GM12865 (cell line): ENCODE data around the gene ADAMTS17.

ENCODE experiments used
- DNase-seq: peaks from one replicate; pipeline ENCODE4 v3.0.0; 2010; ENCODE audit warnings: low read depth
- H3K4me3 ChIP-seq: 2 replicates; pipeline ENCODE4 v1.5.1; 2011; ENCODE audit warnings: mild to moderate bottlenecking, low read depth, low read length, control low read depth
- TF ChIP-seq, protein P1 (sequence below): IDR thresholded peaks from 2 replicates; pipeline ENCODE4 v1.5.1; 2011; ENCODE audit warnings: low read length, control low read depth, low read depth, inconsistent platforms; ENCODE audit not compliant: insufficient read depth; ENCODE audit errors: missing control alignments

Gene ADAMTS17

GRCh38 chr15:99965376-99965775 lies 376.4 kb downstream of the ADAMTS17 start:
- DNase-seq: no peak
- no peak overlapping the region for H3K4me3 ChIP-seq
- TF ChIP-seq, protein P1, sequence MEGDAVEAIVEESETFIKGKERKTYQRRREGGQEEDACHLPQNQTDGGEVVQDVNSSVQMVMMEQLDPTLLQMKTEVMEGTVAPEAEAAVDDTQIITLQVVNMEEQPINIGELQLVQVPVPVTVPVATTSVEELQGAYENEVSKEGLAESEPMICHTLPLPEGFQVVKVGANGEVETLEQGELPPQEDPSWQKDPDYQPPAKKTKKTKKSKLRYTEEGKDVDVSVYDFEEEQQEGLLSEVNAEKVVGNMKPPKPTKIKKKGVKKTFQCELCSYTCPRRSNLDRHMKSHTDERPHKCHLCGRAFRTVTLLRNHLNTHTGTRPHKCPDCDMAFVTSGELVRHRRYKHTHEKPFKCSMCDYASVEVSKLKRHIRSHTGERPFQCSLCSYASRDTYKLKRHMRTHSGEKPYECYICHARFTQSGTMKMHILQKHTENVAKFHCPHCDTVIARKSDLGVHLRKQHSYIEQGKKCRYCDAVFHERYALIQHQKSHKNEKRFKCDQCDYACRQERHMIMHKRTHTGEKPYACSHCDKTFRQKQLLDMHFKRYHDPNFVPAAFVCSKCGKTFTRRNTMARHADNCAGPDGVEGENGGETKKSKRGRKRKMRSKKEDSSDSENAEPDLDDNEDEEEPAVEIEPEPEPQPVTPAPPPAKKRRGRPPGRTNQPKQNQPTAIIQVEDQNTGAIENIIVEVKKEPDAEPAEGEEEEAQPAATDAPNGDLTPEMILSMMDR: no peak

GRCh38 chr15:99963976-99964375 lies 377.8 kb downstream of the ADAMTS17 start:
- TF ChIP-seq, protein P1: no peak
- H3K4me3 ChIP-seq: no peak overlapping the region

DNA sequence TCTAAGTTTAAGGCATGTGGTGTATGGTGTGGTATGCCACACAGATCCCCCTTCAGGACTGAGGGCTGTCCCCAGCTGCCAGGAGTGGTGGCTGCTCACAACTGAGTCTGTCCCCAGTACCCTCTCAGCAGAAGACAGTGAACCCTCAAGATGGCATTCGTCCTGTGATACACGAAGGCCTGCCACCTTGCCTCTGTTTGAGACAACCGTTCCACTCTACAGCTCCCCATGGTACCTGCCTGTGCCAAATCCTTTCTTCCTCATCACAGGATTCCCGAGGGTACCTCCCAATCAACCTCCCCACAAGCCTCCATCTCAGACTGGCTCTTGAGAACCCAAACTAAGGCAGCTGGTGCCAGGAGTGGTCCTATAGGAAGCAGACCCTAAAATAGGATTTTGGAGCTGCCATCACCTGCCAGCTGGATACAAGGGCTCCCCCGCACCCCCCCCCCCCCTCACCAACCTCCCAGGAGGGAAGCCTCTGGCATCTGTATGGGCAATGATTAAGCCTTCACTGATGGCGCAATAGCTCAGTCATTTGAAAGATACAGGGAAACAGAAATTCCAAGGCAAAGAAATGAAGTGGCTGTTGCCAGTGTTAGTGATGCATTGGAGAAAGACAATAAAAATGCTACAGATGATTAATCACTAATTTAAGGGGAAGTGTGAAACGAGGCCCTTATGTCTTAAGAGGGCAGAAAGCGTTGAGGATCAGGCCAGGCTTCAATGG lies 378.5 kb downstream of the ADAMTS17 start:
- no peak for DNase-seq
- TF ChIP-seq, protein P1: no peak
- H3K4me3 ChIP-seq: no peak overlapping the region

More at GRCh38 chr15:99963976-99964375, 377.8 kb downstream of the ADAMTS17 start:
- no peak for DNase-seq

DNA sequence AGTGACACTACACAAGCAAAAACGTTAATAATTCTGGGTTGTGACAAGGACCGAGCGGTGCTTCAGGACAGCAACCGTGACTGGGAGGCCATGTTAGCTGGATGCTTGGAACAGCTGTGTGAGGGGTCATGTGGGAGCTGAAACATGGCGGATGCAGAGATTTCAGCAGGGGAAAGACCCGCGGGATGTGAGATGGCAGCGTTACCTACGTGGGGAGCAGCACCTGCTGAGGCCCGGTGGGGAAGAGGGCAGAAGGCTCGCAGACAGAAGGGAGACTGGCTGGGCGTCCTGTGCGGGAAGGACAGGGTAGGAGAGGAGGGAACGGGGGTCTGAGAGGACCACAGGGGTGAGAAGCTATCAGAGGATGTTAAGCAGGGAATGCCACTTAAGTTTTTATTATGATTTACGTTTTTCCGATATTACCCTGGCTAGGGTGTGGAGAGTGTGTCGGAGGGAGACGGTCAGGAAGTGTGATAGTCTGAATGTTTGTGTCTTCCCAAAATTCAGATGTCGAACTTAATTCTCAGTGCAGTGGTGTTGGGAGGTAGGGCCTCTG lies 379.7 kb downstream of the ADAMTS17 start:
- no peak overlapping the region for H3K4me3 ChIP-seq
- TF ChIP-seq, protein P1: no peak

GRCh38 chr15:99961011-99961441 lies 380.7 kb downstream of the ADAMTS17 start:
- TF ChIP-seq, protein P1: no peak
- no peak for DNase-seq
- H3K4me3 ChIP-seq: no peak overlapping the region

More for the DNA sequence above, 379.7 kb downstream of the ADAMTS17 start:
- no peak for DNase-seq

GRCh38 chr15:99959326-99959725 lies 382.4 kb downstream of the ADAMTS17 start:
- TF ChIP-seq, protein P1: no peak
- DNase-seq: no peak
- no peak overlapping the region for H3K4me3 ChIP-seq
